Astrocyte of the spinal cord (primary cell): Measurements from ENCODE around the gene ESPN.

Source experiments
- DNase-seq: peaks from one replicate; pipeline ENCODE4 v3.0.0; 2011; ENCODE audit warnings: low read depth, low spot score
- H3K4me3 ChIP-seq: 2 replicates; pipeline ENCODE4 v1.5.1; 2011; ENCODE audit warnings: low read depth, mild to moderate bottlenecking, low read length, moderate library complexity
- in situ Hi-C: cut with HindIII; loops from 2 replicates; pipeline ENCODE4 v1.10.0; 2017; ENCODE audit warnings: low sequenced_read_pairs
- TF ChIP-seq, protein P1 (sequence below): IDR thresholded peaks from 2 replicates; pipeline ENCODE4 v1.5.1; 2012; ENCODE audit warnings: low read depth, mild to moderate bottlenecking, low read length, inconsistent platforms

ESPN gene

DNA sequence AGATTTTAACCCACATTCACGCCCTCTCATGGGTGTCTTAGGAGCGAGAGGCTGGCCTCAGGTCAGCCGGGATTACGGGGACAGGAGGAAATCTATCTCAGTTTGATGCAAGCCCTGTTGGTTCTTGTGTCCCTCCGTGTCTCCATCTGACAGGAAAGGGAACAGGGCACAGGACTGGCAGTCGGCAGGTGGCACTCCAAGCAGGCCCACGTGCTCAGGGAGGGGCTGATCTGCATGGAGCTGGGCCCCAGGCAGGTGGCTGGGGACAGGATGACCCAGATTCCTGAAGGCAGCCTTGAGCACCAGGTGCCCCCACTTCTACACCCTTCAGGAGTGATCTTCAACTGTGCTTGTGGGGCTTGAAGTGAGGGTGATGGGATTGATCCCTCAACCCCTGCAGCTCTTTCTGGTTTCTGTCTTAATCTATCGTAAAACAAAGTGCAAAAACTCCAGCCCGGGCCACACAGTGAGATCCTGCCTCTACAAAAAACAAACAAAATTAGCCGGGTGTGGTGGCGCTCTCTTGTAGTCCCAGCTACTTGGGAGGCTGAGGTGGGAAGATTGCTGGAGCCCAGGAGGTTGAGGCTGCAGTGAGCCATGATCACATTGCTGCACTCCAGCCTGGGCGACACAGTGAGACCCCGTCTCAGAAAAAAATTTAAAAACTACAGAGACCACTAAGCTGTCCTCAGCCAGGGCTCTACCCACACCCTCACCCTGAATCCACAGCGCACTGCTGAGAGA is 58.6 kb downstream of the ESPN start:
- DNase-seq, result no peak
- in situ Hi-C loops, result no loop called here

DNA sequence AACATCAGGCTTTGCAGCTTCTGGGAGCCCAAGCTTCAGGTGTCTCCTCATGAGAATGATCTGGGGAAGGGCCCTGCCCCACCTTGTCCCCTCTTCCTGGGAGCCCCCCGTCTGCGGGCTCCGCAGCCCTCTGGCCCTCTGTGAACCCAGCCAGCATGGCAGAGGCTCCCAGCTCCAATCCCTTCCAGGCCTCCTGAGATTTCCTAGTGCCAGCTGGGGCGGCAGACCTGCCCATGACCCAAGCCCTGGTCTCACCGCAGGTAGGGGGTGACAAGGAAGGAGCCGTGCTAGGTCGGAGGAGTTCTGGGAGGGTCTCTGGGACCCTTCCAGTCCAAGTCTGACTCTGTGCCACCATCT is 59.2 kb downstream of the ESPN start:
- TF ChIP-seq, protein P1, sequence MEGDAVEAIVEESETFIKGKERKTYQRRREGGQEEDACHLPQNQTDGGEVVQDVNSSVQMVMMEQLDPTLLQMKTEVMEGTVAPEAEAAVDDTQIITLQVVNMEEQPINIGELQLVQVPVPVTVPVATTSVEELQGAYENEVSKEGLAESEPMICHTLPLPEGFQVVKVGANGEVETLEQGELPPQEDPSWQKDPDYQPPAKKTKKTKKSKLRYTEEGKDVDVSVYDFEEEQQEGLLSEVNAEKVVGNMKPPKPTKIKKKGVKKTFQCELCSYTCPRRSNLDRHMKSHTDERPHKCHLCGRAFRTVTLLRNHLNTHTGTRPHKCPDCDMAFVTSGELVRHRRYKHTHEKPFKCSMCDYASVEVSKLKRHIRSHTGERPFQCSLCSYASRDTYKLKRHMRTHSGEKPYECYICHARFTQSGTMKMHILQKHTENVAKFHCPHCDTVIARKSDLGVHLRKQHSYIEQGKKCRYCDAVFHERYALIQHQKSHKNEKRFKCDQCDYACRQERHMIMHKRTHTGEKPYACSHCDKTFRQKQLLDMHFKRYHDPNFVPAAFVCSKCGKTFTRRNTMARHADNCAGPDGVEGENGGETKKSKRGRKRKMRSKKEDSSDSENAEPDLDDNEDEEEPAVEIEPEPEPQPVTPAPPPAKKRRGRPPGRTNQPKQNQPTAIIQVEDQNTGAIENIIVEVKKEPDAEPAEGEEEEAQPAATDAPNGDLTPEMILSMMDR, result no peak
- no peak for DNase-seq
- in situ Hi-C loops, result no loop called here
- H3K4me3 ChIP-seq, result no peak overlapping the region

More for the DNA sequence above, 58.6 kb downstream of the ESPN start:
- no peak overlapping the region for H3K4me3 ChIP-seq
- TF ChIP-seq, protein P1, result no peak

DNA sequence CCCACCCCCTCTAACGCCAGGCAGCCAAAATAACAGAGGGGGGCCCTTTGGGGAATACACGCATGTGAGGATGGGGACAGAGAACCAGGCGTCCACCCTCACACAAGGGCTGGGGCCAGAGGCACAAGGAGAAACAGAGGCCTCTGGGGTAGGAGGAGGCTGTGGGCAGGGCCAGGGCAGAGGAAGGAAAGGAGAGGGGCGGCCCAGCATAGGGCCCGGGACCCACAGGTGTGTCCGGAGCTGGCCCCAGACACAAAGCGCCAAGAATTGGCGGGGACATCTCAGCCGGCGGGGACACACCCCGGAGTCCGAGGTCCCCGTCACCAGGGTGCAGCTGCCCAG is 60.2 kb downstream of the ESPN start:
- in situ Hi-C loops, result no loop called here
- no peak for DNase-seq
- peak overlapping the region; percentile 50 for H3K4me3 ChIP-seq
- TF ChIP-seq, protein P1, result no peak

- in situ Hi-C loops, result no loop called here
- H3K4me3 ChIP-seq, result peak overlapping the region; percentile 50
- TF ChIP-seq, protein P1, result peak; percentile 21
- DNase-seq, result no peak
These were observed 60.9 kb downstream of the ESPN start for GRCh38 chr1:6485168-6486101.

DNA sequence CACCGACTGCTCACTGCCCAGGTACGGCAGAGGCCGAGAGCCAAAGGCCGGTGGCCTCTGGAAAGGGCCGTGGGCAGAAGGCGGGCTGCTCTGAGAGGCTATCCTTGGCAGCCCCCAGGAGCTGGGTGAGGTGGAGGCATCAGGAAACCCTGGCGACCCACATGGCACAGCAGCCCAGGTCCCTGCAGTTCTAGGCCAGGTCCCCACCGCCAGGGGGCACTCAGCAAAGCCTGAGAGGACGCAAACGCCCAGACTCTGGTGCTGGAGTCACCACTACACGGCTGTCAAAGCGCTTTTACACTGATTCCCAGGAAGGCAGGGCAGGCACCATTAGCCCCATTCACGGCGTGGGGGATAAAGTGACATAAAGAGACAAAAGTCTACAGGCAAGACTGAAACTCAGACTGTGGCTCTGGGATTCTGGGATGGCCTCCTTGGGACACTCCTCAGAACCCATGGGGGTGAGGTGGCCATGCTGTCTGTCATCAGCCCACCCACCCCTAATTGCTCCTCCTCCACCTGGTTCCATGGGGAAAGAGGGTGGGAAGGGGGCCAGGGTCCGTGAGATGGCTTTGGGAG is 61.9 kb downstream of the ESPN start:
- DNase-seq, result peak; percentile 80
- peak overlapping the region; percentile 50 for H3K4me3 ChIP-seq
- TF ChIP-seq, protein P1, result peak; percentile 95
- in situ Hi-C loops, result no loop called here

- in situ Hi-C loops, result no loop called here
- H3K4me3 ChIP-seq, result no peak overlapping the region
- DNase-seq, result no peak
- TF ChIP-seq, protein P1, result no peak
These were observed 63.4 kb downstream of the ESPN start for GRCh38 chr1:6487804-6488484.
